Astrocyte (in vitro differentiated cells and primary cell): ENCODE data around the gene FXYD7. TPM values are rescaled to one million over a fixed set of nuclear protein-coding genes. Genes with fewer than 3 reads are reported as not detected.
A peak's percentile ranks its signal among the peaks of the same experiment; 100 is the strongest.
"Not testable (repeated sequence)": the region's sequence is repeated elsewhere in the genome, so short reads cannot be mapped to it uniquely, and the experiment has no call there.

Experiments
- DNase-seq: peaks from one replicate; pipeline ENCODE4 v3.0.0-alpha.2; 2010; ENCODE audit warnings: low read depth
- FAIRE-seq: peaks from 2 replicates; lab custom pipeline; 2011; peaks lifted over from hg19 to GRCh38; lab: Jason Lieb, UNC
- H2AFZ ChIP-seq: 2 replicates; pipeline ENCODE4 v1.6.0; 2012; ENCODE audit warnings: low read depth, low read length, inconsistent platforms
- H3K27ac ChIP-seq: 2 replicates; pipeline ENCODE4 v1.5.1; 2011; ENCODE audit warnings: low read depth, low read length, inconsistent platforms
- H3K27me3 ChIP-seq: 2 replicates; pipeline ENCODE4 v1.6.0; 2011; ENCODE audit warnings: low read length, inconsistent platforms; ENCODE audit not compliant: insufficient read depth
- H3K36me3 ChIP-seq: 2 replicates; pipeline ENCODE4 v1.5.1; 2011; ENCODE audit warnings: low read length, inconsistent platforms; ENCODE audit not compliant: insufficient read depth
- H3K4me1 ChIP-seq: 2 replicates; pipeline ENCODE4 v1.5.1; 2011; ENCODE audit warnings: low read length, inconsistent platforms; ENCODE audit not compliant: insufficient read depth
- H3K4me2 ChIP-seq: 2 replicates; pipeline ENCODE4 v1.6.0; 2012; ENCODE audit warnings: low read length, inconsistent platforms
- H3K4me3 ChIP-seq: 2 replicates; pipeline ENCODE4 v1.5.1; 2011; ENCODE audit warnings: low read depth, mild to moderate bottlenecking, low read length, inconsistent platforms; ENCODE audit not compliant: insufficient read depth
- H3K79me2 ChIP-seq: 2 replicates; pipeline ENCODE4 v1.6.0; 2012; ENCODE audit warnings: mild to moderate bottlenecking, low read length, inconsistent platforms; ENCODE audit not compliant: insufficient read depth
- H3K9ac ChIP-seq: 2 replicates; pipeline ENCODE4 v1.6.0; 2012; ENCODE audit warnings: mild to moderate bottlenecking, low read length, inconsistent platforms
- H3K9me3 ChIP-seq: 2 replicates; pipeline ENCODE4 v1.5.1; 2012; ENCODE audit warnings: low read depth, mild to moderate bottlenecking, low read length, inconsistent platforms; ENCODE audit not compliant: insufficient read depth
- H4K20me1 ChIP-seq: 2 replicates; pipeline ENCODE4 v1.6.0; 2012; ENCODE audit warnings: low read length, inconsistent platforms; ENCODE audit not compliant: insufficient read depth
- H3K27ac Mint-ChIP-seq: one replicate; pipeline ENCODE4 v1.8.0; 2021; ENCODE audit warnings: mild to moderate bottlenecking, mixed read lengths; ENCODE audit not compliant: unreplicated experiment
- H3K27me3 Mint-ChIP-seq: one replicate; pipeline ENCODE4 v1.8.0; 2021; ENCODE audit warnings: low read depth, mixed read lengths; ENCODE audit not compliant: unreplicated experiment
- H3K36me3 Mint-ChIP-seq: one replicate; pipeline ENCODE4 v1.8.0; 2021; ENCODE audit warnings: low read depth, mixed read lengths; ENCODE audit not compliant: unreplicated experiment
- H3K4me1 Mint-ChIP-seq: one replicate; pipeline ENCODE4 v1.8.0; 2021; ENCODE audit warnings: low read depth, mixed read lengths; ENCODE audit not compliant: unreplicated experiment
- H3K4me3 Mint-ChIP-seq: one replicate; pipeline ENCODE4 v1.8.0; 2021; ENCODE audit warnings: mild to moderate bottlenecking, moderate library complexity, mixed read lengths; ENCODE audit not compliant: unreplicated experiment
- H3K9me3 Mint-ChIP-seq: one replicate; pipeline ENCODE4 v1.8.0; 2021; ENCODE audit warnings: mild to moderate bottlenecking, mixed read lengths; ENCODE audit not compliant: unreplicated experiment
- CTCF ChIP-seq: IDR thresholded peaks from 2 replicates; pipeline ENCODE4 v1.5.1; 2011; ENCODE audit warnings: low read depth, mild to moderate bottlenecking, inconsistent platforms, low read length, moderate library complexity; ENCODE audit not compliant: insufficient read depth
- EZH2 ChIP-seq: IDR thresholded peaks from 2 replicates; pipeline ENCODE4 v1.6.1; 2012; ENCODE audit warnings: mild to moderate bottlenecking, low read length, inconsistent platforms; ENCODE audit not compliant: insufficient read depth
- total RNA-seq: library from RNA; stranded (reverse); gene quantifications from 2 replicates; pipeline ENCODE4 v1.2.1, GENCODE V29; 2021

The FXYD7 gene
- total RNA-seq, 1 donor from 2014 or later: not detected

GRCh38 chr19:35151273-35152065, 8.4 kb downstream of the FXYD7 start:
- H3K36me3 Mint-ChIP-seq: no peaks in the 10 kb centered on the region
- H3K9me3 Mint-ChIP-seq: no peaks in the 10 kb centered on the region
- TF ChIP-seq EZH2: no peak
- peaks cover 21% of the 10 kb centered on the region for H3K27me3 Mint-ChIP-seq
- Histone ChIP-seq H3K36me3 (no peaks in the 10 kb centered on the region), H3K4me1 (peaks cover 6% of the 10 kb centered on the region), H3K27me3 (no peaks in the 10 kb centered on the region), H3K27ac (no peak overlapping the region), H3K79me2 (peaks cover 22% of the 10 kb centered on the region), H3K4me3 (no peak overlapping the region), H3K9me3 (no peaks in the 10 kb centered on the region), H4K20me1 (peaks cover 14% of the 10 kb centered on the region), H2AFZ (no peak overlapping the region), H3K9ac (no peak overlapping the region), H3K4me2 (no peak overlapping the region)
- DNase-seq (no peak), FAIRE-seq (no peak)
- peaks cover 12% of the 10 kb centered on the region for H3K4me1 Mint-ChIP-seq
- no peak overlapping the region for H3K27ac Mint-ChIP-seq
- no peak overlapping the region for H3K4me3 Mint-ChIP-seq

GRCh38 chr19:35153129-35153522, 10.1 kb downstream of the FXYD7 start:
- not testable (repeated sequence) for H3K27me3 ChIP-seq, H3K27ac Mint-ChIP-seq, H3K9ac ChIP-seq, H3K36me3 Mint-ChIP-seq, H3K27ac ChIP-seq, FAIRE-seq, H3K36me3 ChIP-seq, DNase-seq, H3K9me3 ChIP-seq, H3K4me1 ChIP-seq, H2AFZ ChIP-seq, H3K9me3 Mint-ChIP-seq, H3K4me3 ChIP-seq
- Mint-ChIP-seq H3K27me3 (peaks cover 21% of the 10 kb centered on the region), H3K4me1 (peaks cover 12% of the 10 kb centered on the region), H3K4me3 (peak overlapping the region; percentile 66)
- H3K79me2 ChIP-seq: peaks cover 25% of the 10 kb centered on the region
- peak overlapping the region; percentile 98 for H3K4me2 ChIP-seq
- peaks cover 22% of the 10 kb centered on the region for H4K20me1 ChIP-seq

- Histone ChIP-seq H3K9ac (peak overlapping the region; percentile 93), H3K27ac (peak overlapping the region; percentile 42), H2AFZ (peak overlapping the region; percentile 89), H3K4me1 (peaks cover 6% of the 10 kb centered on the region), H3K27me3 (no peaks in the 10 kb centered on the region), H3K79me2 (peaks cover 25% of the 10 kb centered on the region), H3K9me3 (no peaks in the 10 kb centered on the region), H4K20me1 (peaks cover 22% of the 10 kb centered on the region), H3K4me2 (peak overlapping the region; percentile 98), H3K4me3 (peak overlapping the region; percentile 80), H3K36me3 (peaks cover 12% of the 10 kb centered on the region)
- Mint-ChIP-seq H3K9me3 (no peaks in the 10 kb centered on the region), H3K4me1 (peaks cover 12% of the 10 kb centered on the region), H3K36me3 (peaks cover 6% of the 10 kb centered on the region), H3K27me3 (peaks cover 21% of the 10 kb centered on the region), H3K4me3 (peak overlapping the region; percentile 93), H3K27ac (no peak overlapping the region)
- no peak for FAIRE-seq
- no peak for DNase-seq
- TF ChIP-seq EZH2 (no peak), CTCF (peak; percentile 36)
These were observed 10.9 kb downstream of the FXYD7 start for GRCh38 chr19:35153701-35154524.
